B cell (primary cell): Measurements from ENCODE around the gene ELOF1.

Source experiments
- CTCF ChIP-seq: fragments of 200-600 bp; IDR thresholded peaks from one replicate; pipeline ENCODE4 v1.8.0; 2022; ENCODE audit warnings: antibody characterized with exemption, mild to moderate bottlenecking
- EZH2 ChIP-seq: IDR thresholded peaks from 2 replicates; pipeline ENCODE4 v1.6.1; 2012; ENCODE audit warnings: borderline replicate concordance, low read depth, mild to moderate bottlenecking, moderate library complexity, low read length; ENCODE audit not compliant: insufficient read depth, poor library complexity, severe bottlenecking

- no peak for TF ChIP-seq CTCF
- TF ChIP-seq EZH2: no peak
Measured at GRCh38 chr19:11570039-11570462, 11.0 kb upstream of the ELOF1 start.
